OCI-LY1 (cell line): Measurements from ENCODE around the gene MYZAP.

Experiments used
- CTCF ChIP-seq: fragments of 200-600 bp; sonication (generic), shearing (Covaris generic); IDR thresholded peaks from 2 replicates; pipeline ENCODE4 v1.5.1; 2017; ENCODE audit warnings: mild to moderate bottlenecking, antibody characterized with exemption, low read length, moderate library complexity, mixed read lengths
- EZH2 ChIP-seq: fragments of 200-600 bp; sonication (generic), shearing (Covaris generic); IDR thresholded peaks from 2 replicates; pipeline ENCODE4 v1.8.0; 2017; ENCODE audit warnings: borderline replicate concordance, mixed run types, mild to moderate bottlenecking, antibody characterized with exemption, low read length, moderate library complexity, mixed read lengths

DNA sequence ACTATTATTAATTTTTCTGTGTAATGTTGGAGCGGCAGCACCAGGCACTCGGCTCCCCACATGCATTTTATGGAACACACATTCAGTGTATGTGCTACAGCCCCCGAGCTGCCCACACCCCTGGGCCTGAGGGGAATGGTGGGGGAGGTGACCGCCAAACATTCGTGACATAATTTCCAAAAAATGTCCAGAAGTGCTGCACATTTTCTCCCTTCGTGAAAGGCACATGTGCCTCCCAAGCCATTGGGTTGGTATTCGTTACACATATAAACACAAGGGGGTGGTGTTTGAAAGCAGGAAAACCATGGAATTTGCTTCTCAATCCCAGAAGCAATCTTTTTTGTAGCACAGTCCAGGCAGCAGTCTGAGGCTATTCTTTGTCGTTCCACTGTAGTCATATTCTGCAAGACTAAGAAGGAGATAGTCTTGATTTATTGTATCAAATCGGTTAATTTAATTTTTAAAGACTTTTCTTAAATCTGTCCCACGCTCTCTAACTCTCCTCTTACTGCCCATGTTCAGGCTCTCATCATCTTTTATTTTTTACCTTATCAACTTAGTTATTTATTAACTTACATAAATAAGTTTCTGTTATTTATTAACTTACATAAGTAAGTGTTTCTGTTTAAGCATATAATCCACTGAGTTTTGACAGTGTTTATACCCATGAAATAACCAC is 75.6 kb downstream of the MYZAP start:
- no peak for TF ChIP-seq CTCF
- TF ChIP-seq EZH2: no peak
